ENCODE data around the gene NKAIN1. TPM values are rescaled to one million over a fixed set of nuclear protein-coding genes. Genes with fewer than 3 reads are reported as not detected.

Gene NKAIN1
- total RNA-seq, 1 experiment from 2014 or later: 36.8 TPM

DNA sequence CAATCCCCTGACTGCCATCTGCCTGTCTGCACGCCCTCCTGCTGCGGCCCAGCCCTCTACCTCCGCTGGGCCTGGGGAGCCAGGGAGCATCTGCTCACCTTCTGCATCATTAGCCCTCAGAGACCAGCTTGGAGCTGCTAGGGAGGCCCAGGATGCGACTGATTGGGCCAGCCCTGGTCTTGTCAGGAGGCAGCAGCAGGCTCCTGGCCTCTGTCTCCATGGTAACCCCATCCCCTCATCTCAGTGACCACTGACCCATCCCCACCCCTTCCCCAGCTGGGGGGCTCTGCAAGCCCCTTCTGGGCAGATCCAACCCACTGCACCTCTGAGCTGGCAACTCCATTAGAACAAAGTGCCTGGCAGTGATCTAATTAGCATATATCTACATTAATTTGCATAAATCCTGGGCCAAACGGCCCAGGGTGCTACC is 37.7 kb downstream of the NKAIN1 start (continued):
- TF ChIP-seq, protein P1, sequence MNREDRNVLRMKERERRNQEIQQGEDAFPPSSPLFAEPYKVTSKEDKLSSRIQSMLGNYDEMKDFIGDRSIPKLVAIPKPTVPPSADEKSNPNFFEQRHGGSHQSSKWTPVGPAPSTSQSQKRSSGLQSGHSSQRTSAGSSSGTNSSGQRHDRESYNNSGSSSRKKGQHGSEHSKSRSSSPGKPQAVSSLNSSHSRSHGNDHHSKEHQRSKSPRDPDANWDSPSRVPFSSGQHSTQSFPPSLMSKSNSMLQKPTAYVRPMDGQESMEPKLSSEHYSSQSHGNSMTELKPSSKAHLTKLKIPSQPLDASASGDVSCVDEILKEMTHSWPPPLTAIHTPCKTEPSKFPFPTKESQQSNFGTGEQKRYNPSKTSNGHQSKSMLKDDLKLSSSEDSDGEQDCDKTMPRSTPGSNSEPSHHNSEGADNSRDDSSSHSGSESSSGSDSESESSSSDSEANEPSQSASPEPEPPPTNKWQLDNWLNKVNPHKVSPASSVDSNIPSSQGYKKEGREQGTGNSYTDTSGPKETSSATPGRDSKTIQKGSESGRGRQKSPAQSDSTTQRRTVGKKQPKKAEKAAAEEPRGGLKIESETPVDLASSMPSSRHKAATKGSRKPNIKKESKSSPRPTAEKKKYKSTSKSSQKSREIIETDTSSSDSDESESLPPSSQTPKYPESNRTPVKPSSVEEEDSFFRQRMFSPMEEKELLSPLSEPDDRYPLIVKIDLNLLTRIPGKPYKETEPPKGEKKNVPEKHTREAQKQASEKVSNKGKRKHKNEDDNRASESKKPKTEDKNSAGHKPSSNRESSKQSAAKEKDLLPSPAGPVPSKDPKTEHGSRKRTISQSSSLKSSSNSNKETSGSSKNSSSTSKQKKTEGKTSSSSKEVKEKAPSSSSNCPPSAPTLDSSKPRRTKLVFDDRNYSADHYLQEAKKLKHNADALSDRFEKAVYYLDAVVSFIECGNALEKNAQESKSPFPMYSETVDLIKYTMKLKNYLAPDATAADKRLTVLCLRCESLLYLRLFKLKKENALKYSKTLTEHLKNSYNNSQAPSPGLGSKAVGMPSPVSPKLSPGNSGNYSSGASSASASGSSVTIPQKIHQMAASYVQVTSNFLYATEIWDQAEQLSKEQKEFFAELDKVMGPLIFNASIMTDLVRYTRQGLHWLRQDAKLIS (CRISPR knock-in tag; IDR thresholded peaks at IDR 0.05; ENCODE audit: borderline replicate concordance): no peak
- TF ChIP-seq JUN (CRISPR knock-in tag; IDR thresholded peaks at IDR 0.05) (no peak), SOX15 (CRISPR knock-in tag; IDR thresholded peaks at IDR 0.05) (no peak), ESRRA (CRISPR knock-in tag; IDR thresholded peaks at IDR 0.05; ENCODE audit: borderline replicate concordance) (no peak)
- TF ChIP-seq, protein P2, sequence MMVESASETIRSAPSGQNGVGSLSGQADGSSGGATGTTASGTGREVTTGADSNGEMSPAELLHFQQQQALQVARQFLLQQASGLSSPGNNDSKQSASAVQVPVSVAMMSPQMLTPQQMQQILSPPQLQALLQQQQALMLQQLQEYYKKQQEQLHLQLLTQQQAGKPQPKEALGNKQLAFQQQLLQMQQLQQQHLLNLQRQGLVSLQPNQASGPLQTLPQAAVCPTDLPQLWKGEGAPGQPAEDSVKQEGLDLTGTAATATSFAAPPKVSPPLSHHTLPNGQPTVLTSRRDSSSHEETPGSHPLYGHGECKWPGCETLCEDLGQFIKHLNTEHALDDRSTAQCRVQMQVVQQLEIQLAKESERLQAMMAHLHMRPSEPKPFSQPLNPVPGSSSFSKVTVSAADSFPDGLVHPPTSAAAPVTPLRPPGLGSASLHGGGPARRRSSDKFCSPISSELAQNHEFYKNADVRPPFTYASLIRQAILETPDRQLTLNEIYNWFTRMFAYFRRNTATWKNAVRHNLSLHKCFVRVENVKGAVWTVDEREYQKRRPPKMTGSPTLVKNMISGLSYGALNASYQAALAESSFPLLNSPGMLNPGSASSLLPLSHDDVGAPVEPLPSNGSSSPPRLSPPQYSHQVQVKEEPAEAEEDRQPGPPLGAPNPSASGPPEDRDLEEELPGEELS (CRISPR knock-in tag; IDR thresholded peaks at IDR 0.05): no peak
- TF ChIP-seq, protein P3, sequence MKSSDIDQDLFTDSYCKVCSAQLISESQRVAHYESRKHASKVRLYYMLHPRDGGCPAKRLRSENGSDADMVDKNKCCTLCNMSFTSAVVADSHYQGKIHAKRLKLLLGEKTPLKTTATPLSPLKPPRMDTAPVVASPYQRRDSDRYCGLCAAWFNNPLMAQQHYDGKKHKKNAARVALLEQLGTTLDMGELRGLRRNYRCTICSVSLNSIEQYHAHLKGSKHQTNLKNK (CRISPR knock-in tag; IDR thresholded peaks at IDR 0.05): no peak

DNA sequence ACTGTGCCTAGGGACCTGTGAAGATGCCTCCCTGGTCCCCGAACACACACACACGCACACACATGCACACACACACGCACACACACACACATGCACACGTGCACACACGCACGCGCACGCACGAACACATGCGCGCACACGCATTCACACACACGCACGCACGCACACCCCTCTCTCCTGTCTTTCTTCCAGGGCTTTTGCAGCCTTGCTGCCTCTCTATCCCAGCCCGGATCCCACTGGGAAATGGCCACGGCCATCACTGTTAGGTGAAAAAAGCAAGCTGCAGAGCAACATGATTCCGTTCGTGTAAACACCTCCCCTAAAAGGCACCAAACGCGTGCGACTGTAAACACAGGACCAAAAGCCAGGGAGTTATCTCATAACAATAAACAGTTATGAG is 39.7 kb downstream of the NKAIN1 start:
- Mint-ChIP-seq H3K27ac (no peak overlapping the region; the same call in 1 of the 2 replicates), H3K27me3 (ENCODE audit: low read depth) (no peaks in the 10 kb centered on the region), H3K36me3 (no peaks in the 10 kb centered on the region), H3K4me3 (no peak overlapping the region), H3K4me1 (peaks cover 17% of the 10 kb centered on the region), H3K9me3 (no peaks in the 10 kb centered on the region)
- ATAC-seq: no peak
- CTCF ChIA-PET: interaction anchor here (1.4 to 4.5 kb wide), 4 partner anchors 10 to 349 kb away, joined by 3 to 69 read pairs (median 5); no protein-coding TSS in a partner anchor
- POLR2A ChIA-PET: no interaction called here
- TF ChIP-seq FOXJ3 (CRISPR knock-in tag; IDR thresholded peaks at IDR 0.05; ENCODE audit: borderline replicate concordance) (no peak), ZNF232 (CRISPR knock-in tag; IDR thresholded peaks at IDR 0.05) (no peak), NFE2L1 (CRISPR knock-in tag; IDR thresholded peaks at IDR 0.05) (no peak), SMAD4 (CRISPR knock-in tag; IDR thresholded peaks at IDR 0.05) (no peak), ZNF138 (CRISPR knock-in tag; conservative IDR thresholded peaks at IDR 0.05) (no peak), JUN (CRISPR knock-in tag; IDR thresholded peaks at IDR 0.05) (no peak), TEAD1 (CRISPR knock-in tag; IDR thresholded peaks at IDR 0.05) (no peak), EMX1 (CRISPR knock-in tag; IDR thresholded peaks at IDR 0.05) (no peak), PRRX2 (CRISPR knock-in tag; IDR thresholded peaks at IDR 0.05) (no peak)
- TF ChIP-seq, protein P4, sequence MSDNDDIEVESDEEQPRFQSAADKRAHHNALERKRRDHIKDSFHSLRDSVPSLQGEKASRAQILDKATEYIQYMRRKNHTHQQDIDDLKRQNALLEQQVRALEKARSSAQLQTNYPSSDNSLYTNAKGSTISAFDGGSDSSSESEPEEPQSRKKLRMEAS (CRISPR knock-in tag; IDR thresholded peaks at IDR 0.05): no peak
- TF ChIP-seq, protein P2 (CRISPR knock-in tag; IDR thresholded peaks at IDR 0.05): no peak
- TF ChIP-seq, protein P5, sequence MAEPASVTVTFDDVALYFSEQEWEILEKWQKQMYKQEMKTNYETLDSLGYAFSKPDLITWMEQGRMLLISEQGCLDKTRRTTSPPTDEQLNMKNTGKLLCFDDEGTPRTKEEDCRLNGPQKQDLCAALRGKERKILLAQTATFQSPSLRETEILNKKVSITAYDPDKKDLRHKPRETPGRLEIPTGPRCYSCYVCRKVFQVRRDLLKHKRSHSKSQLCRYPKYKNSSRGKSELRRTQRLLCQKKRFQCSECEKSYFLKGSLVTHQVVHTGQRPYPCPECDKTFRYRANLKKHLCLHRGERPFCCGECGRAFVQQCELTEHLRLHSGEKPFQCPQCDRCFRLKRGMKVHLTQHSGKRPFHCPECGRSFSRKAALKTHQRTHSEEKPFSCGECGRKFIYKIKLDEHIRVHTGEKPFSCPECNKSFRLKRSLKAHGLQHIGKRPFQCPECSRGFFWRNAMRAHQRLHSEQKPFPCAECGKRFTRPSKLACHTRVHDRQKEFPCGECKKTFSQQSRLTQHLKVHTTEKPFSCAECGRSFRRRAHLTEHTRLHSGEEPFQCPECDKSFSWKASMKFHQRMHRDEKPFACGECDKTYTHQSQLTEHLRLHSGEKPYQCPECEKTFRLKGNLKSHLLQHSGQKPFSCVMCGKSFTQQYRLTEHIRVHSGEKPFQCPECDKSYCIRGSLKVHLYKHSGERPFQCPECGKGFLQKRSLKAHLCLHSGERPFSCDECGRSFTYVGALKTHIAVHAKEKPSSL (CRISPR knock-in tag; conservative IDR thresholded peaks at IDR 0.05): no peak
- TF ChIP-seq, protein P6, sequence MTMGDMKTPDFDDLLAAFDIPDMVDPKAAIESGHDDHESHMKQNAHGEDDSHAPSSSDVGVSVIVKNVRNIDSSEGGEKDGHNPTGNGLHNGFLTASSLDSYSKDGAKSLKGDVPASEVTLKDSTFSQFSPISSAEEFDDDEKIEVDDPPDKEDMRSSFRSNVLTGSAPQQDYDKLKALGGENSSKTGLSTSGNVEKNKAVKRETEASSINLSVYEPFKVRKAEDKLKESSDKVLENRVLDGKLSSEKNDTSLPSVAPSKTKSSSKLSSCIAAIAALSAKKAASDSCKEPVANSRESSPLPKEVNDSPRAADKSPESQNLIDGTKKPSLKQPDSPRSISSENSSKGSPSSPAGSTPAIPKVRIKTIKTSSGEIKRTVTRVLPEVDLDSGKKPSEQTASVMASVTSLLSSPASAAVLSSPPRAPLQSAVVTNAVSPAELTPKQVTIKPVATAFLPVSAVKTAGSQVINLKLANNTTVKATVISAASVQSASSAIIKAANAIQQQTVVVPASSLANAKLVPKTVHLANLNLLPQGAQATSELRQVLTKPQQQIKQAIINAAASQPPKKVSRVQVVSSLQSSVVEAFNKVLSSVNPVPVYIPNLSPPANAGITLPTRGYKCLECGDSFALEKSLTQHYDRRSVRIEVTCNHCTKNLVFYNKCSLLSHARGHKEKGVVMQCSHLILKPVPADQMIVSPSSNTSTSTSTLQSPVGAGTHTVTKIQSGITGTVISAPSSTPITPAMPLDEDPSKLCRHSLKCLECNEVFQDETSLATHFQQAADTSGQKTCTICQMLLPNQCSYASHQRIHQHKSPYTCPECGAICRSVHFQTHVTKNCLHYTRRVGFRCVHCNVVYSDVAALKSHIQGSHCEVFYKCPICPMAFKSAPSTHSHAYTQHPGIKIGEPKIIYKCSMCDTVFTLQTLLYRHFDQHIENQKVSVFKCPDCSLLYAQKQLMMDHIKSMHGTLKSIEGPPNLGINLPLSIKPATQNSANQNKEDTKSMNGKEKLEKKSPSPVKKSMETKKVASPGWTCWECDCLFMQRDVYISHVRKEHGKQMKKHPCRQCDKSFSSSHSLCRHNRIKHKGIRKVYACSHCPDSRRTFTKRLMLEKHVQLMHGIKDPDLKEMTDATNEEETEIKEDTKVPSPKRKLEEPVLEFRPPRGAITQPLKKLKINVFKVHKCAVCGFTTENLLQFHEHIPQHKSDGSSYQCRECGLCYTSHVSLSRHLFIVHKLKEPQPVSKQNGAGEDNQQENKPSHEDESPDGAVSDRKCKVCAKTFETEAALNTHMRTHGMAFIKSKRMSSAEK (CRISPR knock-in tag; IDR thresholded peaks at IDR 0.05; ENCODE audit: borderline replicate concordance): no peak
- TF ChIP-seq, protein P7, sequence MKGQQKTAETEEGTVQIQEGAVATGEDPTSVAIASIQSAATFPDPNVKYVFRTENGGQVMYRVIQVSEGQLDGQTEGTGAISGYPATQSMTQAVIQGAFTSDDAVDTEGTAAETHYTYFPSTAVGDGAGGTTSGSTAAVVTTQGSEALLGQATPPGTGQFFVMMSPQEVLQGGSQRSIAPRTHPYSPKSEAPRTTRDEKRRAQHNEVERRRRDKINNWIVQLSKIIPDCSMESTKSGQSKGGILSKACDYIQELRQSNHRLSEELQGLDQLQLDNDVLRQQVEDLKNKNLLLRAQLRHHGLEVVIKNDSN (CRISPR knock-in tag; IDR thresholded peaks at IDR 0.05): no peak
- DNase-seq (ENCODE audit: low spot score): no peak
